Measurements from ENCODE around the gene ZC3H18.

ZC3H18 gene

GRCh38 chr16:88533381-88533917 is 36.8 kb upstream of the ZC3H18 start:
- no peak for TF ChIP-seq CTCF (IDR thresholded peaks at IDR 0.05; ENCODE audit: low read length, missing control alignments)
- DNase-seq (ENCODE audit: low read depth), result no peak
- no peak overlapping the region for H3K4me3 ChIP-seq (replicated peaks; ENCODE audit: low read depth, low read length)

GRCh38 chr16:88533932-88534637 is 36.1 kb upstream of the ZC3H18 start:
- DNase-seq (ENCODE audit: low read depth), result peak; percentile 58
- H3K4me3 ChIP-seq (replicated peaks; ENCODE audit: low read depth, low read length), result peak overlapping the region; percentile 47
- no peak for TF ChIP-seq CTCF (IDR thresholded peaks at IDR 0.05; ENCODE audit: low read length, missing control alignments)

DNA sequence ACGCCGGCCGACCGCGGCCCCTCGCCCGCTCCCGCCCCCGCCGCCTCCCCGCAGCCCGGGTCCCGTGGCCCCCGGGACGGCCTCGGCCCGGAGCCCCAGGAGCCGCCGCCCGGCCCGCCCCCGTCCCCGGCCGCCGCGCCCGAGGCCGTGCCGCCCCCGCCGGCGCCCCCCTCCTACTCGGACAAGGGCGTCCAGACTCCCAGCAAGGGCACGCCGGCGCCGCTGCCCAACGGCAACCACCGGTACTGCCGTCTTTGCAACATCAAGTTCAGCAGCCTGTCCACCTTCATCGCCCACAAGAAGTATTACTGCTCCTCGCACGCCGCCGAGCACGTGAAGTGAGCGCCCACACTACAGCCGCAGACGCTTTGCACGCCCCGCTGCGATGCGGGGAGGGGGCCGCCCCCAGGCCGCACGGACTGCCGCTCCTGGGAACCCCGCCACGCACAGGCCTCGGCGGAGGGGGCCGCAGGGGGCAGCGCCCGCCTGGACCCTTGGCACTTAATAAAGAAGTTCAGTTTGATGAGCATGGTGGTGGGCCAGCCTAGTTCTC is 35.5 kb upstream of the ZC3H18 start:
- H3K4me3 ChIP-seq (replicated peaks; ENCODE audit: low read depth, low read length), result peak overlapping the region; percentile 47
- TF ChIP-seq CTCF (IDR thresholded peaks at IDR 0.05; ENCODE audit: low read length, missing control alignments), result no peak
- peak; percentile 35 for DNase-seq (ENCODE audit: low read depth)

GRCh38 chr16:88535191-88535856 is 34.9 kb upstream of the ZC3H18 start:
- H3K4me3 ChIP-seq (replicated peaks; ENCODE audit: low read depth, low read length), result peak overlapping the region; percentile 40
- TF ChIP-seq CTCF (IDR thresholded peaks at IDR 0.05; ENCODE audit: low read length, missing control alignments), result no peak
- DNase-seq (ENCODE audit: low read depth), result no peak

DNA sequence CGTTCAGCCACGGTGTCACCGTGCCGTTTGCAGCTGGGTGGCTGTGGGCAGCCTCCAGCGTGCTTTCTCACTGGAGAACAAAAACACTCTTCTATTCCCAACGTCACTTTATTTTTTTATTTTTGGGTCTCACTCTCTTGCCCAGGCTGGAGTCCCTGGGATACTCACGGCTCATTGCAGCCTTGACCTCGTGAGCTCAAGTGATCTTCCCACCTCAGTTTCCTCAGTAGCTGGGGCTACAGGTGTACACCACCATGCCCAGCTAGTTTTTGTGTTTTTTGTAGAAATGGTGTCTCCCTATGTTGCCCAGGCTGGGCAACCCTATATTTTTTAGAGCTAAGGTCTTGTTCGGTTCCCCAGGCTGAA is 34.4 kb upstream of the ZC3H18 start:
- no peak for TF ChIP-seq CTCF (IDR thresholded peaks at IDR 0.05; ENCODE audit: low read length, missing control alignments)
- no peak for DNase-seq (ENCODE audit: low read depth)
- H3K4me3 ChIP-seq (replicated peaks; ENCODE audit: low read depth, low read length), result no peak overlapping the region

DNA sequence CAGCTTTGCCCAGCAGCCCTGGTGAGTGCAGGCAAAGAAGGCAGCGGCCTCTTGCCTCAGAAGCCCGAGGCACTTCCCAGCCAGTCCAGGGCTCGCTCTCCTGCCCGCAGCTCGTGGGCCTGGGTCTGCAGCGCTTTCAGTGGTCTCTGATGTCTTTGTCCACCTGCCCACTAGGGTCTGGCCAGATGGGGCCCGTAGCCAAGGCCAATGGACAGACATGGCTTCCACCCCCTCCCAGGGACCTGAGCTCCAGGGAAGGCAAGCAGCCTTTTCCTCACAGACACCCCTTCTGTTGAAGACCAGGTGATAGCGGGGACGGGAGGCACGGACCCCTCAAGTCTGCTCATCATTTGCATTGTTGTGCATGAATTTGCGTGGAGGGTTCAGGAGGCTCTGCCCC is 33.7 kb upstream of the ZC3H18 start:
- no peak overlapping the region for H3K4me3 ChIP-seq (replicated peaks; ENCODE audit: low read depth, low read length)
- no peak for TF ChIP-seq CTCF (IDR thresholded peaks at IDR 0.05; ENCODE audit: low read length, missing control alignments)
- no peak for DNase-seq (ENCODE audit: low read depth)

Data from fibroblast of pulmonary artery (primary cell).